Suppressor macrophage treated with lipopolysaccharide for 1 hour (primary cell): ENCODE measurements around the gene GBGT1.
"Not testable (repeated sequence)": the region's sequence is repeated elsewhere in the genome, so short reads cannot be mapped to it uniquely, and the experiment has no call there.

Source experiments
- DNase-seq, 3 donors: peaks; one replicate each; pipeline ENCODE4 v3.0.0-alpha.2; 2020 to 2022

GBGT1 gene

DNA sequence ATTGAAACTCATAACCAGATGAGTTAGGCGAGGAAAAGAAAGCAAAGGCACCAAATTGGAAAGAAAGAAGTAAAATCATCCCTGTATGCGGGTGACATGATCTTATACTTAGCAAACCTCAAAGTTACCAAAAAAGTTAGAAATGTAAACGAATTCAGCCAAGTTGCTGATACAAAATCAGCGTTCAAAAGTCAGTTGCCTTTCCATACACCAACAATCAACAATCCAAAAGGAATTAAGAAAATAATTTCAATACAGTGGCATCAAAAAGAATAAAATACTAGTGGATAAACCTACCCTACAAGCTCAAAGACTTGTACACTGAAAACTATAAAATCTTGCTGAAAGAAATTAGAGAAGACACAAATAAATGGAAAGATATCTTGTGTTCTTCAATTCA lies 30.9 kb upstream of the GBGT1 start:
- DNase-seq: no peak

GRCh38 chr9:133191989-133192388 lies 28.3 kb upstream of the GBGT1 start:
- DNase-seq: no peak

DNA sequence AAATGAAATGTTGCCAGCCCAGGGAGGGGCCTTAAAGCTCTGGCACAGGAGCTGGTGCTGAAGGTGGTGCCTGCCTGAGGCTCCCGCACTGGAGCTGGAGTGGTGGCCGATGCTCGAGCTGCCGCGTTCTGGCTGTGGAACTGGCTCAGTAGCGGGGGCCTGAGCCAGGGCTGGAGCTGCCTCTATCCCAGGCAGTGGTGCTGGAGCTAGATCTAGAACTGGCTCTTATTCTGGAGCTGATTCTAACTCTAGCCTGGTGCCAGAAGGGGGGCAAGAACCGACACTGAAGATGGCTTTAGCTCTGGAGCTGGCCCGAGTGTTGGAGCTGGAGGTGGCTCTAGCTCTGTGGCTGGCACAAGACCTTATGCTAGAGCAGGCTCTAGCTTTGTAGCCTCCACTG lies 26.1 kb upstream of the GBGT1 start:
- DNase-seq: no peak

DNA sequence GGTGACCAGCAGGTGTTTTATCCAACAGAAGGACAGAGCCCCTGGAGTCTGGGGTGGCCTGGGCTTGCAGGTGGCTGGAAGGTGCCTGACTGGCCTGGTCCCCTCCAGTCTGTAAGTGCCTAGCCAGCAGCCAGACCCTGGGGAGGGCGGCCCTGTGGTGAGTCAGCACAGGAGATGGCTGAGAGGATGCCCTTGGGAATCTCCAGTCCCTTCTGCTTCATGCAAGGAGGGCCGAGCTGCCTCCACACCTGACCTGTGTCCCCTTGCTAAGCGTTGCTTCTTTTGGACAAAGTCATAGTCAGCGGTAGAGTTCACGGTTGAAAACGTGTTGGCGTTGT lies 25.1 kb upstream of the GBGT1 start:
- no peak for DNase-seq

GRCh38 chr9:133188006-133188842 lies 24.5 kb upstream of the GBGT1 start:
- DNase-seq: no peak

DNA sequence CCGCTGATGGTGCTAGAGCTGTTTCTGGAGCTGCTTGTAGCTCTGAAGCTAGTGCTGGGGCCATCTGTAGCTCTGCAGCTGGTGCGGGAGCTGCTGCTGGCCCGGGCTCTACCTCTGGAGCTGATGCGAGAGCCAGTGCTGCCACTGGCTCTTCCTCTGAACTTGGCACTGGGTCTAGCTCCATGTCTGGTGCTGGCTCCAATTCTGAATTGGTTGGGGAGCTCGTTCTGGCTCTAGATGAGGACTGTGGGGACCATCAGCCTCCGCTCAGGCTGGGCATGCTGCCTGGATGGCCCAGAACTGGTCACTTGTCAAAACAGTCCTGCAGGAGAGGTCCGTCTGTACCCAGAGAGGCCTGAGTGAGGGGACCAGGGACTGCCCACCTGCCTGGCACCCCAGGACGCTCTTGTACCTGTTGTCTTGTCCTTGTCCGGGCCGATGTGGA lies 23.9 kb upstream of the GBGT1 start:
- no peak for DNase-seq

- no peak for DNase-seq
These were observed 23.0 kb upstream of the GBGT1 start for GRCh38 chr9:133186736-133187135.

DNA sequence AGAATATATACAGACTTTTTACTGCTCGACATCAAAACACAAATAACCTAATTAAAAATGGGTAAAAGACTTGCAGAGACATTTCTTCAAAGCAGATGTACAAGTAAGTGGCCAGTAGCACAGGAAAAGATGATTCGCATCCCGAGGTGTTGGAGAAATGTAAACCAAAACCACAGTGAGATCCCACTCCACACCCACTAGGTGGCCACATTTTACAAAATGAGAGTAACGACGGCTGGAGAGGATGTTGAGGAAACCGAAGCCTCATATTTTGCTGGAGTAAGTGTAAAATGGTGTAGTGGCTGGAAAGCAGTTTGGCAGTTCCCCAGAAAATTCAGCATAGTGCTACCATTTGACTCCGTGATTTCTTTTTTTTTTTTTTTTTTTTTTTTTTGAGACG lies 21.3 kb upstream of the GBGT1 start:
- DNase-seq: peak; percentile 75 to 84 (median 83)

DNA sequence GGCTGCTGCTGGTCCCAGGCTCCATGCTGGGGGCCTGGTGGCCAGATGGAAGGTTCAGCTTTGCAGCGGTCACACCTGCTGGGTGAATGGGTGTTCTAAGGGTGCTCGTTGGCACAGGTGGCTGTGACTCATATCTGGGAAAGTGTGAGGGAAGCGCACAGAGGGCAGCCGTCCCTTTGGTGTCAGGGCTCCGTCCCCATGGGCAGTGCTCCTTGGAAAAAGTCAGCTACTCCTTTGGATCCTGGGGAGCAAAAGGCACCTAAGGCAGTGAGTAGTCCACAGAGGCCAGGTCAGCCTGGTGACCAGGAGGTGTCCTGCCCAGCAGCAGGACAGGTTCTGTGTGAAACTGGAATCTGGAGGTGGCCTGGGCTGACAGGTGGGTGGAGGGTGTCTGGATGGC lies 18.4 kb upstream of the GBGT1 start:
- DNase-seq: no peak

DNA sequence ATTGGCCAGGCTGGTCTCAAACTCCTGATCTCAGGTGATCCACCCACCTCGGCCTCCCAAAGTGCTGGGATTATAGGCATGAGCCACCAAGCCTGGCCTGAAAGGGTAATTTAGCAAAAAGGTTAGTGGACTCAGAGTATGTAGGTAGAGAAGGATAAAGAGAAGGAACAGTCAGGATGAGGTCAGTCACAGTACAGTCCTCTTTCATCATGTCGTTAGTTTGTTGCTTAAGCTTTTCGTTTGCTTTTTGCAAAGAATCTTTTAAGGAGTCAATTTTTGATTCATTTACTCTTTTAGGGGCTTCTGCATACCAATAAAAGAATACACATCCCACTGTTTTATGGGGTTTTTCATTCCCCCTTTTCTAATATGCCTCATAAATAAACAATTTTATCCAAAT lies 17.8 kb upstream of the GBGT1 start:
- peak; percentile 23 to 53 (median 32) for DNase-seq

DNA sequence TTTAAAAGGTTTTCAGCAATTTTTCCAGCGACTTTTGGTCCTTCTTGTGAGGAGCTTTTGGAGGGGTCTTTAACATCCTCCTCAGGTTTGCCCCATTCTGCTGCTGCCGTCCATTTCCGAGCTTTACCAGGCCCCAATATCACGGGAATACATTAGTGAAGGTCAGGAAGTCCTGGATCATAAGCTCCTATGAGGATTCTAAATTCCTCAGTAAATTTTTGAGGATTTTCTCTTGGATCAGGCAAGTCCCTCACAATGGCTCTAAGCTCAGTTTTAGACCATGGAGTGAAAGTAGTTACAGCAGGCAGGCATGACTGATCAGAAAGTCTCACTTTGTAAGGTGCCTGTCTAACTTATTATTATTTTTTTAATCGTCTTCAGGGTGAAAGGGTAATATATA lies 17.2 kb upstream of the GBGT1 start:
- no peak for DNase-seq

DNA sequence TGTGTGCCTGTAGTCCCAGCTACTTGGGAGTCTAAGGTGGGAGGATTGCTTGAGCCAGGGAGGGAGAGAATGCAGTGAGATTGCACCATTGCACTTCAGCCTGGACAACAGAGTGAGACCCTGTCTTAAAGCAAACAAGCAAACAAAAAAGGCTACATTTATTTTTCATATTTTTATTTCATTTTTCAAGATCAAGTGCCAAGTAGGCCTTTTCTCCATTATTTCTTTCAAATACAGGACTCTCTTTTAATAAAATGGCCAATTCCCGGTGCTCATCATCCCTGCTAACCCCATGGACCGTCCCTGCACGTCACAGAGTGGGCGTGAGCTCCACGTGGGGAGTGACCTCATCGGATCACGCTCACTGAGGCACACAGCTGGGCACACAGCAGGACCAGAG lies 9.3 kb upstream of the GBGT1 start:
- DNase-seq: no peak

- no peak for DNase-seq
These were observed 7.6 kb upstream of the GBGT1 start for GRCh38 chr9:133171161-133171961.

- no peak for DNase-seq
These were observed 7.0 kb upstream of the GBGT1 start for GRCh38 chr9:133170716-133171115.

DNA sequence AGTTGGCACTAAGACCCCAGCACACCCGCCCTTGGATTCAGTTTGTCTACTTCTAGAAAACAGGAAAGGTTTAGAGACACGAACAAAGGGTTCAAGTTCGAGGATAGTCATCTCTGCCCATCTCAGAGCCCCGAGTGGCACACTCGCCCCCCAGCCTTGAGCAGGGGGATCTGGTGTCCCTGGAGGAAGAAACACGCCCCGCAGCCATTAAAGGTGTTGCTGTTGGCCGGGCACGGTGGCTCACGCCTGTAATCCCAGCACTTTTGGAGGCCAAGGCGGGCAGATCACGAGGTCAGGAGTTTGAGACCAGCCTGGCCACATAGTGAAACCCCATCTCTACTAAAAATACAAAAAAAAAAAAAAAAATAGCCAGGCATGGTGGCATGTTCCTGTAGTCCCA lies 6.0 kb upstream of the GBGT1 start:
- DNase-seq: not testable (repeated sequence)

- DNase-seq: no peak
These were observed 5.4 kb upstream of the GBGT1 start for GRCh38 chr9:133169102-133169501.

- DNase-seq: no peak
These were observed 4.7 kb upstream of the GBGT1 start for GRCh38 chr9:133168432-133168831.

DNA sequence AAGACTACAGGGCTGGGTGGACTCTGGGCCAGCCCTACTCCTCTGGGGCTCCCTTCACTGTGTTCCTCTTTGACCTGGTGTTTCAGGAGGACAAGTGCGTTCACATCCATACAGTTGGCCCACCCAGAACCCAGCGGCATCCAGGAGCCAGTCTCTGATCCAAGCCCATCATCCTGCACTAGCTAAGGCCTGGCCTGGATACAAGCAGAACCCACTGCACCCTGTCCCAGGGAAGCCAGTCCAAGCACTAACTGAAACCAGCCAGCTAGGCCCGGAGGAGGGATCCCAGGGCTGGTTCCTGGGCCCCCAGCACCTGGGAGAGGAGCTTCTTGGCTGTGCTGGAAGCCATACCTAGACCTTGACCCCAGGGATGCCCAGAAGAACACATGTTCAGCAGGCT lies 4.1 kb upstream of the GBGT1 start:
- no peak for DNase-seq

- no peak for DNase-seq
These were observed 3.5 kb upstream of the GBGT1 start for GRCh38 chr9:133167096-133167730.

- DNase-seq: no peak
These were observed 2.7 kb upstream of the GBGT1 start for GRCh38 chr9:133166392-133166791.

DNA sequence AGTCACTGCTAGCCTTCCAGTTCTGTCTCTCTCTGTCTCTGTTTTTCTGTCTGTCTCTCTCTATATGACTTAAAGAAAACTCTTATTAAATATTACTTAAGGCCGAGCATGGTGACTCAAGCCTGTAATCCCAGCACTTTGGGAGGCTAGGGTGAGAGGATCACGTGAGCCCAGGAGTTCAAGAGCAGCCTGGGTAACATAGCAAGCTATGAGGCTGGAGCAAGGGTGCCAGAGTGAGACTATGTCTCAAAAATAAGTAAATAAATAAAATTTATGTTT lies 1.7 kb upstream of the GBGT1 start:
- no peak for DNase-seq

- DNase-seq: no peak
These were observed 477 bp upstream of the GBGT1 start for GRCh38 chr9:133164191-133164590.

GRCh38 chr9:133162861-133163503 lies 732 bp downstream of the GBGT1 start:
- no peak for DNase-seq

- DNase-seq: no peak
These were observed 2.2 kb downstream of the GBGT1 start for GRCh38 chr9:133161547-133161950.
